GM06990 (cell line): ENCODE results near the gene OTOS.

ENCODE experiments used
- DNase-seq: peaks from one replicate; pipeline ENCODE4 v3.0.0-alpha.2; 2011; ENCODE audit not compliant: insufficient read length; ENCODE audit errors: extremely low read depth
- H3K27me3 ChIP-seq: replicated peaks from 2 replicates; pipeline ENCODE4 v1.6.0; 2011; ENCODE audit warnings: low read length; ENCODE audit not compliant: control insufficient read depth, insufficient read depth
- H3K36me3 ChIP-seq: 2 replicates; pipeline ENCODE4 v1.5.1; 2011; ENCODE audit warnings: low read length; ENCODE audit not compliant: control insufficient read depth, insufficient read depth
- H3K4me3 ChIP-seq: replicated peaks from 2 replicates; pipeline ENCODE4 v1.5.1; 2011; ENCODE audit warnings: low read depth, mild to moderate bottlenecking, control low read depth, low read length
- CTCF ChIP-seq: IDR thresholded peaks from 2 replicates; pipeline ENCODE4 v1.5.1; 2011; ENCODE audit warnings: low read length, control low read depth, mild to moderate bottlenecking, inconsistent platforms; ENCODE audit not compliant: insufficient read depth, poor library complexity, severe bottlenecking

Gene OTOS

GRCh38 chr2:240163844-240164574 is 23.6 kb upstream of the OTOS start:
- DNase-seq: no peak
- no peak for TF ChIP-seq CTCF
- H3K36me3 ChIP-seq: no peaks in the 10 kb centered on the region
- no peak overlapping the region for H3K4me3 ChIP-seq
- H3K27me3 ChIP-seq: no peaks in the 10 kb centered on the region

- Histone ChIP-seq H3K4me3 (no peak overlapping the region), H3K27me3 (no peaks in the 10 kb centered on the region), H3K36me3 (no peaks in the 10 kb centered on the region)
- no peak for DNase-seq
- no peak for TF ChIP-seq CTCF
Measured at GRCh38 chr2:240162939-240163714, 22.7 kb upstream of the OTOS start.

- no peaks in the 10 kb centered on the region for H3K36me3 ChIP-seq
- no peak for TF ChIP-seq CTCF
- no peak for DNase-seq
Measured at GRCh38 chr2:240162531-240162930, 22.1 kb upstream of the OTOS start.

GRCh38 chr2:240162032-240162431 is 21.6 kb upstream of the OTOS start:
- no peak for TF ChIP-seq CTCF
- no peak overlapping the region for H3K4me3 ChIP-seq
- H3K27me3 ChIP-seq: no peaks in the 10 kb centered on the region
- no peaks in the 10 kb centered on the region for H3K36me3 ChIP-seq
- no peak for DNase-seq

More at GRCh38 chr2:240162531-240162930, 22.1 kb upstream of the OTOS start:
- Histone ChIP-seq H3K27me3 (no peaks in the 10 kb centered on the region), H3K4me3 (no peak overlapping the region)

- Histone ChIP-seq H3K4me3 (no peak overlapping the region), H3K27me3 (no peaks in the 10 kb centered on the region), H3K36me3 (no peaks in the 10 kb centered on the region)
- no peak for TF ChIP-seq CTCF
- no peak for DNase-seq
Measured at GRCh38 chr2:240161087-240161750, 20.8 kb upstream of the OTOS start.
